Head of caudate nucleus (tissue), 42 donors: ENCODE data around the gene STRN.
"Not testable (repeated sequence)": the region's sequence is repeated elsewhere in the genome, so short reads cannot be mapped to it uniquely, and the experiment has no call there.

Source experiments
- DNase-seq, 42 donors: peaks; one replicate each; pipeline versions ENCODE4 v3.0.0 to v3.0.0-alpha.2; 2020 to 2021; ENCODE audit warnings: mixed read lengths in 7 of 42
- intact Hi-C: fragments of 100-400 bp; cut with DNase I; formaldehyde crosslinking; loops from one replicate; pipeline ENCODE4 v1.15.0; 2022

The STRN gene

GRCh38 chr2:36965206-36965605 lies 1.1 kb downstream of the STRN start:
- DNase-seq: no peak
- intact Hi-C loops: loop anchor here (10.0 kb wide), 1 partner anchor 50 kb away; no protein-coding TSS in a partner anchor

GRCh38 chr2:36964496-36965058 lies 1.8 kb downstream of the STRN start:
- DNase-seq: no peak
- intact Hi-C loops: loop anchor here (10.0 kb wide), 1 partner anchor 50 kb away; no protein-coding TSS in a partner anchor

- no peak for DNase-seq
- intact Hi-C loops: loop anchor here (10.0 kb wide), 1 partner anchor 49 kb away; no protein-coding TSS in a partner anchor
Measured at GRCh38 chr2:36963734-36964133, 2.6 kb downstream of the STRN start.

GRCh38 chr2:36963106-36963505 lies 3.2 kb downstream of the STRN start:
- intact Hi-C loops: loop anchor here (10.0 kb wide), 1 partner anchor 48 kb away; no protein-coding TSS in a partner anchor
- DNase-seq: peak in 1 of 42 donors; percentile 19

- intact Hi-C loops: loop anchor here (10.0 kb wide), 1 partner anchor 46 kb away; no protein-coding TSS in a partner anchor
- DNase-seq: no peak
Measured at GRCh38 chr2:36960773-36961172, 5.6 kb downstream of the STRN start.

- intact Hi-C loops: loop anchor here (10.0 kb wide), 1 partner anchor 45 kb away; no protein-coding TSS in a partner anchor
- DNase-seq: no peak
Measured at GRCh38 chr2:36960005-36960675, 6.2 kb downstream of the STRN start.

- intact Hi-C loops: no loop called here
- no peak for DNase-seq
Measured at GRCh38 chr2:36954977-36955607, 11.2 kb downstream of the STRN start.

GRCh38 chr2:36952748-36953197 lies 13.6 kb downstream of the STRN start:
- intact Hi-C loops: no loop called here
- DNase-seq: no peak

GRCh38 chr2:36951574-36951973 lies 14.8 kb downstream of the STRN start:
- DNase-seq: peak in 5 of 42 donors; percentile 18 to 48 (median 28)
- intact Hi-C loops: no loop called here

- intact Hi-C loops: no loop called here
- no peak for DNase-seq
Measured at GRCh38 chr2:36951027-36951518, 15.3 kb downstream of the STRN start.

- DNase-seq: no peak
- intact Hi-C loops: no loop called here
Measured at GRCh38 chr2:36949845-36950244, 16.5 kb downstream of the STRN start.

- not testable (repeated sequence) for DNase-seq
Measured at GRCh38 chr2:36945240-36945639, 21.1 kb downstream of the STRN start.

GRCh38 chr2:36941867-36942266 lies 24.5 kb downstream of the STRN start:
- DNase-seq: no peak
- intact Hi-C loops: no loop called here

More at GRCh38 chr2:36945240-36945639, 21.1 kb downstream of the STRN start:
- intact Hi-C loops: not testable (repeated sequence)

GRCh38 chr2:36936526-36936925 lies 29.8 kb downstream of the STRN start:
- DNase-seq, intact Hi-C loops: not testable (repeated sequence)

- DNase-seq: not testable (repeated sequence)
Measured at GRCh38 chr2:36931688-36932087, 34.6 kb downstream of the STRN start.

GRCh38 chr2:36930787-36931410 lies 35.4 kb downstream of the STRN start:
- intact Hi-C loops, DNase-seq: not testable (repeated sequence)

More at GRCh38 chr2:36931688-36932087, 34.6 kb downstream of the STRN start:
- intact Hi-C loops: not testable (repeated sequence)

GRCh38 chr2:36926175-36927132 lies 39.9 kb downstream of the STRN start:
- intact Hi-C loops, DNase-seq: not testable (repeated sequence)

GRCh38 chr2:36922629-36923028 lies 43.7 kb downstream of the STRN start:
- intact Hi-C loops, DNase-seq: not testable (repeated sequence)
